ENCODE data around the gene LPAR4. TPM values are rescaled to one million over a fixed set of nuclear protein-coding genes. Genes with fewer than 3 reads are reported as not detected.

The LPAR4 gene
- total and polyA plus RNA-seq, 2 of the 4 experiments (the other 2 are of a cell fraction) = not detected

GRCh38 chrX:78769946-78770345 is 22.4 kb downstream of the LPAR4 start:
- Histone ChIP-seq H2AFZ (replicated peaks; ENCODE audit: low read length, poor library complexity) (no peak overlapping the region), H3K4me2 (ENCODE audit: low read depth, low read length) (no peak overlapping the region), H3K18ac (ENCODE audit: low read depth, low read length) (no peak overlapping the region), H3K56ac (ENCODE audit: extremely low read depth, insufficient read depth, low read length) (no peak overlapping the region), H3K4ac (ENCODE audit: low read depth, low read length) (no peak overlapping the region), H2BK20ac (ENCODE audit: low read depth, low read length) (no peak overlapping the region), H3K4me3 (ENCODE audit: insufficient read depth, low read depth, low read length) (no peak overlapping the region), H2AK9ac (replicated peaks; ENCODE audit: low read depth, low read length, poor library complexity) (no peak overlapping the region), H2BK120ac (ENCODE audit: low read depth, low read length) (no peak overlapping the region), H4K8ac (ENCODE audit: low read depth in 2 of 2, low read length in 2 of 2) (no peak overlapping the region), H4K91ac (ENCODE audit: insufficient read depth, low read depth, low read length) (no peak overlapping the region), H3K14ac (replicated peaks; ENCODE audit: low read depth, low read length) (no peak overlapping the region), H3K27ac (ENCODE audit: insufficient read depth, low read length) (no peak overlapping the region), H2BK15ac (ENCODE audit: low read depth, low read length) (no peak overlapping the region), H4K20me1 (ENCODE audit: insufficient read depth, low read length) (no peaks in the 10 kb centered on the region), H3K9me1 (ENCODE audit: insufficient read depth, low read length) (no peaks in the 10 kb centered on the region), H3K79me1 (ENCODE audit: low read depth in 1 of 2, low read length in 2 of 2) (no peaks in the 10 kb centered on the region), H3K9ac (ENCODE audit: low read depth, low read length) (no peak overlapping the region), H4K5ac (ENCODE audit: low read depth, low read length) (no peak overlapping the region), H3K4me1 (ENCODE audit: control insufficient read depth, insufficient read depth, low read length) (no peaks in the 10 kb centered on the region), H3K36me3 (ENCODE audit: control insufficient read depth, insufficient read depth, low read length) (no peaks in the 10 kb centered on the region), H3K27me3 (ENCODE audit: control insufficient read depth, insufficient read depth, low read length) (no peaks in the 10 kb centered on the region), H2AK5ac (ENCODE audit: low read depth, low read length) (no peak overlapping the region), H2BK5ac (ENCODE audit: low read depth, low read length, poor library complexity, severe bottlenecking) (no peak overlapping the region), H3K23ac (ENCODE audit: low read depth, low read length) (no peak overlapping the region), H3K9me3 (ENCODE audit: control insufficient read depth, insufficient read depth, low read length) (no peaks in the 10 kb centered on the region)
- intact Hi-C loops (cut with micrococcal nuclease) = no loop called here
- no TSS peak for BruUV-seq (replicated peaks)
- no peak for TF ChIP-seq RFX5 (IDR thresholded peaks at IDR 0.05; ENCODE audit: low read depth, low read length)
- TF ChIP-seq POLR2A (IDR thresholded peaks at IDR 0.05; ENCODE audit: low read depth, low read length) = no peak
- no peak for TF ChIP-seq USF2 (IDR thresholded peaks at IDR 0.05; ENCODE audit: low read depth, low read length)
- TF ChIP-seq CHD1 (IDR thresholded peaks at IDR 0.05; ENCODE audit: low read depth, low read length) = no peak
- TF ChIP-seq SMC3 (IDR thresholded peaks at IDR 0.05; ENCODE audit: low read depth, low read length) = no peak
- TF ChIP-seq RCOR1 (IDR thresholded peaks at IDR 0.05; ENCODE audit: insufficient replicate concordance, low read length) = no peak
- no peak for TF ChIP-seq MAFK (IDR thresholded peaks at IDR 0.05; ENCODE audit: low read depth, low read length)
- no peak for TF ChIP-seq MXI1 (IDR thresholded peaks at IDR 0.05; ENCODE audit: borderline replicate concordance, low read depth, low read length)
- no peak for TF ChIP-seq ELK1 (IDR thresholded peaks at IDR 0.05; ENCODE audit: borderline replicate concordance, low read depth, low read length)
- DNase-seq = no peak
- dilution Hi-C loops (cut with HindIII; ENCODE audit: low sequenced_read_pairs, unreplicated experiment) = no loop called here
- in situ Hi-C loops (cut with MboI; ENCODE audit: low sequenced_read_pairs) = no loop called here
- CTCF ChIA-PET = no interaction called here
- ATAC-seq (ENCODE audit: low read depth) = no peak
- POLR2A ChIA-PET (ENCODE audit: unreplicated experiment) = no interaction called here

Data from IMR-90 (cell line).